HG03469 (cell line): ENCODE measurements around the gene FHIT.

ENCODE experiments used
- ATAC-seq: cut with Tn5 transposase; IDR thresholded peaks from one replicate; pipeline ENCODE4 v1.9.1; 2021; ENCODE audit warnings: mild to moderate bottlenecking, moderate library complexity, moderate number of reproducible peaks; ENCODE audit not compliant: unreplicated experiment

The FHIT gene

DNA sequence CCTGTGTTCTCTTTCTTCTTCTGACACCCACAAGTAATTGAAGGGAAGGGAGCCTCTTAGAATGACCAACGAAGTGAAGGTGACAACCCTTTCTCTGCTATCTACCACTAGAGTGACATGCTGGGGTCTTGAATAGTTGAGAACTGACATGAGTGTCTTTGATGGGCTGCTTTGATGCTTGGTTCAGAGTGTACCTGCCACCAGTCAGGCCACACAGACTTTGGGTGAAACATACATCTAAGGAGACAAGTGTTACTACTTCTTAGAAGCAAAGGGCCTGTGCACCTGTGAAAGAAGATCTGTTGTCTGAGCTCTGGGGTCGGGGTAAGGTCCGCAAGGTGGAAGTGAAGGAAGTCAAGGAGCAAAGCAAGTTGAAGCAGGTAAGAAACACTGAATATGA, 1160.7 kb downstream of the FHIT start:
- no peak for ATAC-seq

DNA sequence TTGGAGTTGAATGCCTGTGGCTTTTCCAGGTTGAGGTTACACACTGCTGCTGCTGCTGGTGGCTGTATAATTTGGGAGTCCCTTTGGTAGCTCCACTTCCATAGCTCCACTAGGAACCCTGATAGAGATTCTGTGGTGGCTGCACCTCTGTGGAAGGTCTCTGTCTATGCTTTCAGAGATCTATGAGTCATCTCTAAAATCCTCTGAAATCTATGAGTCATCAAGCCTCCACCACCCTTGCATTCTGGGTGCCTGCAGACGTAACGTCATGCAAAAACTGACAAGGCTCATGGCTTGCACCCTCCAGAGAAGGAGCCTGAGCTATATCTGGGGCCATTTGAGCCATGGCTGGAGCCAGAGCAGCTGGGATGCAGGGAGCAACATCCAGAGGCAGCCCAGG, 1164.4 kb downstream of the FHIT start:
- ATAC-seq = peak; percentile 93

DNA sequence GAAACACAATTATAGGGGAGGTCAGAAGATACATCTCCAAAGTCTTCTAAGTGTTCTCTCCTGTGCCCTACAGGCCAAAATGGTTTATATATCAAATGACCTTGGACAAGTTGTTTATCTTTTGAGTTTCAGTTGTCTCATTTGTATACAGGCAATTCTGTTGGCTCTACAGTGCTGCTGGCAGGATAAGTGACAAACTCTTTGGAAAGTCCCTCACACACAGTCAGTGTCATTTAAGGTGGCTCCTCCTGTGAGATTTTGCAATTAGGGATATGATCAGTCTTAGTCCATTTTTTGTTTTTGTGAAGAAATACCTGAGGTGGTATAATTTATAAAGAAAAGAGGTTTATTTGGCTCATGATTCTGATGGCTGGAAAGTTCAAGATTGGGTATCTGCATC, 1165.6 kb downstream of the FHIT start:
- no peak for ATAC-seq

DNA sequence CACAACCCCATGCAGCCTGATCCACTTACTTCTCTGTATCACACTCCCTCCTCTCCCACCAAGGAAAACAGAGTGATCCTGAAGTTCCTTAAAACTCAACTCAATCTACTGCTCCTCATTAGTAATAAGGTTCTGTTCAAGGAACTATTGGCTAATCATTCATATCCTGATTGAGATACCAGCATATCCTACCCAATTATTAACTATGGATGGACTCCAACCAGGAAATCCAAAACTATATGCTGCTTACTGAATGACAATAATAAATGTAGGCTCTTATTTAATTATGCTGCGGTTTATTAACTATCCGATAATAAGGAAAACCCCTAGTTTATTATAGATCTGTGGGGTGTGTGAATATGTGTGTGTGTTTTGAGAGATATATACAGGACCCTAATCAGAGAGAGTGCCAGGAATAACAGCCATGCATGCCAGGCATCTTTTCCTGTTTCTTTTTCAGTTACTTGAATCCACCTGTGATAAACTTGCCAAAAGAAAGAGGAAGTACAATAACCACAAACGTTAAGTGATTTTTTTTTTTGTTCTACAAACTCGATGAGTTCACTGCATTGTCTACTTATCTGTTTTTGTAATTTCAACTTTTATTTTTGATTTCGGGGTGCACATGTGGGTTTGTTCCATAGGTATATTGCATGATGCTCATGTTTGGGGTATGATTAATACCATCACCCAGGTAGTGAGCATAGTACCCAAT, 1169.7 kb downstream of the FHIT start:
- no peak for ATAC-seq

DNA sequence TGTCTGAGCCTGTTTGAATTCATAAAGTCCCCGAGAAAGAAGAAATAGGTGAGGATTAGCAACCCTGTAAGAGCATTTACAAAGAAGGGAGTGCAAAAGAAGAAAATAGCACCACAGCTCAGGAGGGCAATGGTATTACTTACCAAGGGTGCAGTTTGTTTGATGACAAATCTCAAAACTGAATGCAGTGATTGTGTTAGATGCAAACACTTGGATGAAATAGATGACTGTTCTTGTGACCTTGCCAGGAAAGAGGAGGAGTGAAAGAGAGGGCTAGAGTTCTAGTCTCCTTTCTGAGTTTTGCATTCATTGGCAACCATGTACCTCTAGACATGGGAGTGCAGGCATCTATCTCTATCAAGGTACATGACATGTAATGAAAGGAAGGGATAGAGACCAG, 1170.6 kb downstream of the FHIT start:
- peak; percentile 37 for ATAC-seq

DNA sequence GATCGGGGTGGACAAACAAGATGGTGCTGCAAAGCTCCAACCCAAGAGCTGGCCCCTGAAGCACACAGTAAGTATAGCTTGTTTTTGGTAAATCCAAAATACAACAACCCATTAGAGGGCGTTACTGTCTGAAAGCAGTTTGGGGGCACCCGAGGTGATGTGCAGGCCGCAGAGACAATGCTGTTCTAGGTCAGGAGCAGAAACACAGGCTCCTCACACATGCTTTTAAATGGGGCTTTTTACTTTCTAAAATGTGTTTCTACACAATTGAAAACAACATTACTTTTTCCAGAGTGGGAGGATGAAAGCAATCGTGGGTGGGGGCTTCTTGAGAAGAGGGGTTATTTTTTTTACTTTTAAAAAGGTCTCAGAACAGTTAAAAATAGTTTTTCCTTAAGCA, 1172.2 kb downstream of the FHIT start:
- no peak for ATAC-seq

DNA sequence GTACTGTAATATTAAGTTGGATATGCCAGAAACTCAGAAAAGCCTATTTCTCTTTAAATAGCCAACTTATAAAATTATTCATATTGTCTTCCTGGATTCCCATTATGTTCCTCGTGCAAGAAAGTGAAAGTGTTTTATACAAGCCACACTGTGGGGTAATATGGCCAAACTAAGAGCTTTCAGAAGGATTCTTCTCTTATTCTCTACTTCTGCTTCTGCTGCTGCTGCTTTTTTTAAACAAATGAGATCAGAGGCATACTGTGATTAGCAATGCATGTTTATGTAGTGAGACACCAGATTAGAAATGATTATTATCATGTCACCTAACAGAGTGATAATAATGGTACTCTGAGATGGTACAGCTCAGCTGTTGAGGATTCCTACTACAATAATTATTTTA, 1174.9 kb downstream of the FHIT start:
- no peak for ATAC-seq

DNA sequence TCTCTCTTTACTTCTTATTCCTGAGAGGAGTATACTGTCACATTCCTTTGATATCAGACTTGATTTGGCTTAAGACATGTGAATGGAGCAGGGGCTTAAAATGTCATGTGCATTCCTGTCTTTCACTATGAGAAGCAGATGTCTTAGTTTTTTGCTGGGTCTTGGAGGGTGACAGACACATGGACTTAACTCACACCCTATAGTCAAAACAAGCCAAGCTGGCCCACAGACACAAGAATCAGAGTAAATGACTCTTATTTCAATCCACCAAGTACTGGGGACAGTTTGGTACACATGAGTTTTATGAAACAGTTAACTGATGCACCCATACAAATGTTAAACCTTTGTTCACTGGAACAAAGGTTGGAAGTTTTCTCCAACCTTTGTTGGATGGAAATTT, 1177.3 kb downstream of the FHIT start:
- no peak for ATAC-seq

DNA sequence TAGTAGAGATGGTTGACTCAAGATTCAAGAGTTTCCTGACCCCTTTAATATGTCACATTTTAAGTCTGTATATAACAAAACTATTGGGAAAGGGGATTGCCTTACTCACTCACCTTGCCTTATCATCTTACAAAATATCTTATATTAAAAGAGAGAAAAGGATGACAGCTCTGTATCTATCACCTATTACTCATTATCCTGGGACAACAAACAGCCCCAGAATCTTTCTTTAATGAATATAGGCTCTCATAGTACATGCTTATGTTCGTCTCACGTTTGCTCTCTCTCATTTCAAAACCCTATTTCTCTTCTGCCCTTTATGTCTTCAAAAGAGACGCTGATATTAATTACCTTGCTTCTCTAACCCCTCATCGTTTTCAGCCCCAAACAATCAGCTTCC, 1178.0 kb downstream of the FHIT start:
- no peak for ATAC-seq

DNA sequence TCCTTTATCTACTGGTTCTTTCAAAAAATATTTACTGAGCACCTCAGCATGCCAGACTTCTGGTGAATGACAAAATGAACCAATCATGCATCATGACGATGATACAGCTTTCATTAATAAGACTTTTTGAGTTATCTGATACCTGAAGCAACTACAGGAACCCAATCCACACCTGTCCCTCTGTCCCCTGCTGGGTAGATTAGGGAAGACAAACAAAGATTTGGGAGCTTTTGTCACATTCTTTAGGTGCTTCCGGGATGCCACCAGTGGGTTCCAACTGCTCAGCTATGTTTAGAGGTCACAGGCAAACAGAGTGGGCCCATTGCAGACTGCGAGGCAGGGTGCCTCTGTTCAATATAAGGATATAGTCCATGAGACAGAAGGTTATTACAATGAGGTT, 1180.9 kb downstream of the FHIT start:
- ATAC-seq = no peak

DNA sequence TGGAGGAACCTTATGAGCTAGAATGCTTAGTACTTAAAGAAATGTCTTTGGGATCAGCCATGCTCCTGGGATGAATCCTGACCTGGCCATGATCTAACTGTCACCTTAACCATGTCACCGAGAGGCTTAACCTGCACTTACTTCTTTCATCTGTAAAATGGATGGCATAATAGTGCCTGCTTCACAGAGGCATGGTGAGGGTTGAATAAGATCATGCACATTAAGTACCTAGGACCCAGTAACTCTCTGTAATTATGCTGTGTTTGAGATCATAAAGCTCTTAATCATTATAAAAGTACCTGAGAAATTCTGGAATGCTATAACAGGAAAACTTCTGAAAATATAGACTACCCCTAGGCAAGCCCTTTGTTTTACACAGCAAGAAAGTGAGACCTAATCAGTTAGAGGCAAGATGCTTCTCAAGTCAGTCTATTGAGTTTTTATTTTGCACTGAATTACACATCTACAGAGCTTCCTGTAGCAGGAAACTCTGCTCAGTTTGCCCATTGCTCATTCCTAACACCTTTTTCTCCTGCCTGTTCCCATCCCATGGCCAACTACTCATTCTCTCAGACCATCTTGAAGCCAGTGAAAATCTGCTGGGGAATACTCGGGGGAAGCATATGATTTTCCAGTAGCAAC, 1185.9 kb downstream of the FHIT start:
- ATAC-seq = no peak

DNA sequence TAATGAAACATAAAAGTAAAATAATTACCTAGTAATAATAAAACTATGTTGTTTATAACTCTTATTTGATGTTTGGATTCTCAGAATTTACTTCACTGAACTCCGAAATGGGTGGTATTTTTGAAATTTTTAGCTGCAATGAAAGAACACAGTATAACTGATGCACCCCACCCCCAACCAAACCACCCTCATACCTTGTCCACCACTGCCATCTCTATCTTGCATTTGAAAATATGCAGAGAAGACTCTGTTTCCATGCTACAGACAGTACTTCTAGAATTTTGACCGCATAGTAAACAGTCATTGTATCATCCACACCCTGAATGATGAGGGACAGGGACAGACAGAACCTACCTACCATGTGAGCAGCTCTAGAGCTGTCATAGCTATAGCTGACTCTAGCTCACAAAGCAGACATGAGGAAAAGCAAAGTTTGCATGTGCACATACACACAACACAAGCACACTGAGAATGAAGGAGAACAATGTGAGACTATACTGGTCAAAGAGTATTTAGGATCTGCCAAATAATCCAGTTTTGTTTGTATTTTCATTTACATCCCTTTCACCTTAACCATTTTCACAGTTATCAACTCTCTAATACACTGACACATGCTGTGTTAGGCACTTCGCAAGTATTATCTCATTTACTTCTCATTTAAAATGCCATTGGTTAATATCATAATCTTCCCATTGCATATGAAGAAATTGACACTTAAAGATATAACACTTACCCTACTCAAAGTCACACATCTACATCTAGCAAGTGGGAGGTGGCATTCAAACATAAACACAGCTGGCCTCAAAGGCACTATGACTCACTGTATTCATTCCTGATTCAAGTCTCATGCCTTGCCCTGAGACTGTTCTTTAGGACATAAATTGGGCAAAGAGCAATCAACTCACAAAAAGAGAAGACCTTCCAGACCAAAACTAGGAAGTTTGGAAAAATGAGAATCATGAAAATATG, 1186.8 kb downstream of the FHIT start:
- ATAC-seq = no peak

DNA sequence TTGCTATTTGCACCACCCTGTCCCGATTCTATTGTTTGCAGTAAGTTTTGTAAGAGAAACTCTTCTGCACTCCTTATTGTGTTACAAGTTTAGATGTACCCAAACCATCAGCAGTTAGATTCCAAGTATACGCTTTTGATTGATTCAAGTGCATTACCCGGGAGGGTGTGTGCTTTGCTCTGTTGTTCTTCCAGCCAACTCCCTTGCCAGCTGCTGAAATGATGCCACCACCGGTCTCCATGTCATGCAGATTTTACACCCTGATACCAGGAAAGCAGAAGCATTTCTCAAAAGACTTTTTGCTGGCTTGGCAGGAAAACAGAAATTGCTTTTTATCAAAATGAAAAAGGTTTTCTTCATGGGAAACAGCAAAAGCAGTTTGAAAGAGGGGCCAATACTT, 1194.8 kb downstream of the FHIT start:
- ATAC-seq = no peak

DNA sequence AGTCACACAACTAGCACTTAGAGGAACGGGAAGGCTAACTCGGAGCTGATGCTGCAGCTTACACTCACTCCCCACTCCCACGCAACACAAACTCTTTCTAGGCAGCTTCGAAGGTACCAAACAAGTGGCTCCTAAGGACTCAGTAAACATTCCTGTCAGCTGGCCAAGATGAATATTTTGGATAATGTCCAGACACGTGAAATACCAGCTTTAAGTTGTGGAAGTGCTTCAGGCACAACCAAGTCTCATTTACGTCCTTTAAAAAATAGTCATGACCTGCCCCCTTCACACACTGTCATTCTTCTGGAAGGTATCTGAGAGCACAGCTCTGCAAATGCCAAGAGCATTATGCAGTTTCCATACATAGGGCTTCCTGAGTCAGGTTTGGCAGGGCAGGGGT, 1195.5 kb downstream of the FHIT start:
- ATAC-seq = no peak

DNA sequence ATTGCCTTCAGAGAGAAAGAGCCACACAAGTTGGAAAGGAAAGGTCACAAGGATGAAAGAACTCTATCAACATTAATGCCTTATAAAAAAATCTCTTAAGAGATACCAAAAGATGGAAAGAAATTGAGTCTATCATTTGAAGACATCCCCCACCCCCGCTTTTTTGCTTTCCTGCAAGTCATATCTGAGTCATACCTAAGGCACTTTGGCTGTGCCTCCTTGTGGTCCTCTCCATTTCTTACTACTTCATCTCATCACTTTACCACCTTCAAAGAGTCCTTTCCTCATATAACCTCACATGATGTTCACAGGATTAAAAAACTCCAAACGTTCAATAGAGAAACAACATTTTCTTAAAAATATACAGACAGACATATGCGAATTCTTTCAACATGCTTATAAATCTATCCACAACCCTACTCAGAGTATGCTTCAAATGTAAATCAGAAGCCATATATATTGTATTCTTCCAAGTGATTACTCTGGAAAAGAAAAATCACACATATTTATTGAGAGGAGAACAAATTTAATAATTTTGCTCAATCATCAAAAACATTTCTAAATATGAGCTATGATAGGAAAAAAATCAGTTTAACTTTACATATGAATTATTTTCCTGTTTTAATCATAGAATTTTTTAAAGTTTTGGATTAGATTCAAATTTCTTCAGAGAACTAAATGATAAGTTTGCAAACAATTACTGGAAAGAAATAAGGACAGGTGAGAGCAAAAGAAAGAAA, 1197.6 kb downstream of the FHIT start:
- no peak for ATAC-seq

DNA sequence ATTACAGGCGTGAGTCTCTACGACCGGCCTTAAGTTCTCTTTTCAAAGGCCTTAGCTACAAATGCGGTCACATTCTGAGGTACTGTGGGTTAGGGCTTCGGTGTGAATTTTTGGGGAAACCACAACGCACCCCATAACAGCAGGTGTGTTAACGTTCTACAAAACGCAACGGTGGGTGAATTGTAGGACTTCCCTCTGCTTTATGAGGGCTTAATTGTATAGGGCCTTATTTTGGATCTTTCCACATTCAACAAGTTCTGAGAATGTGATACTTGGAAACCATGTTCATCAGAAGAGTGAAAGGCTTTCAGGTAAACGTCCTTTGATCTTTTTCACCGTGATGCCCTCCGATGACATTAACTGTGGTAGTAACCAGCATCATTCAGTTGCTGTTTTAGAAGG, 1202.8 kb downstream of the FHIT start:
- ATAC-seq = no peak

DNA sequence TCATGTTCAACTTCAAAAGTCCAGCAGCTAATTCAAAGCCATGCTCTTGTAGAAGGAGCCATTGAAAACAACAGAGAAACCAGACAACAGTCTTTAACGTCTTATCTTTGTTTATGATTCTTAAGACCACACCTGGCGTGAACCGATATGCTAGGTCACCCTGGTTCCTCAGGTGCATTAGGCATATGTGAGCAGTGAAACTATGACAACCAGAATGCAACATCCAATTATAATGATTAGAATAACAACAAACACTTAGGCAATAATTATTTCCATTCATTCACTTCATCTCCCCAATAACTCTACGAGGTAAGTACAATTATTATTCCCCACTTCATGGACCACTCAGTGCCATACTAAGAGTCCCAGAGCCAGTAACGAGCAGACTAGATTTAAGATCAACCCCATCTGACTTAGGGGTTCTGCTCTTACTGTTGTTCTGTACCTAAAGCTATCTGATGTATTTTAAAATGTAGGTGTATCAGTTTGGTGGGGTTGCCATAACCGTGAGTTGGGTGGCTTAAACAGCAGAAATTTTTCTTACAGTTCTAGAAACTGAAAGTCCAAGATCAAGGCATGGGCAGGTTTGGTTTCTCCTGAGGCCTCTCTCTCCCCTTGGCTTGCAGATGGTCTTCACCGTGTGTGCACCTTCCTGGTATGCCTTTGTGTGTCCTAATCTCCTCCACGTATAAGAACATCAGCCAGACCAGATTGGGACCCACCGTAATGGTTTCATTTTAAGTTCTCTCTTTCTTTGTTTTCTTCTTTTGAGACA, 1203.6 kb downstream of the FHIT start:
- no peak for ATAC-seq

DNA sequence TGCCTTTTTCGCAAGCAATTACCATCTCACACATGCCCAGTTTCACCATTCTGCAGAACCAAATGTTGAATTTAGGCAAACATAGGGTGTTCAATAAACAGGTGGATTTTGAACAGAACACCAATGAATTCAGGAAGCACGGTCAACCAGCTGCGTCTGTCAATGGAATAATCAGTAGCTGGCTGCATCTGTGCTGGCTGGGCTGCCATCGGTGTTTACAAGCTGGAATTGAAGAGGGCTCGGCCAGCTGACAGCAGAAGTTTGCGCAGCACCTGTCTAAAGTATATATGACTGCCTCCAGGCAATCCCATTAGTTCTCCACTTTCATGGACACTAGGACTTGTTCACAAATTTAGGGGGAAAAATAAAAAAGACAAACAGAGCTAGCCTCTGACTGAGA, 1205.0 kb downstream of the FHIT start:
- ATAC-seq = no peak

DNA sequence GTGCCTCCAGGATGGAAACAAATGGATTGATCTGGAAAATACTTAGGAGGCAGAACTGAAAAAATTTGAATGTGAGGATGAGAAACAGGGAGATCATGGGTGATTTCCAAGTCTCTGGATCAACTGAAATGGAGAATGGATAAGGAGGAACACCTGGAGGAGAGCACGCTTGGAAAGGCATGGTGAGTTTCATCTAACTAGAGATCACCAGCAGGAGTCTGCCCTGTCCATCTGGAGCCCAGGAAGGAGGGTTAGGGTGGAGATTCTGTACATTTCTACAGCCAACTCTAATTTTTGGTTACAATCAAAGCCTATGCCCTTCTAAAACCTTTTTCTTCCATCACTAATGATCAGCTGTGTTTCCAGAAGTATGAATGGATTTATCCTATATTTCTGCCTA, 1205.6 kb downstream of the FHIT start:
- no peak for ATAC-seq

DNA sequence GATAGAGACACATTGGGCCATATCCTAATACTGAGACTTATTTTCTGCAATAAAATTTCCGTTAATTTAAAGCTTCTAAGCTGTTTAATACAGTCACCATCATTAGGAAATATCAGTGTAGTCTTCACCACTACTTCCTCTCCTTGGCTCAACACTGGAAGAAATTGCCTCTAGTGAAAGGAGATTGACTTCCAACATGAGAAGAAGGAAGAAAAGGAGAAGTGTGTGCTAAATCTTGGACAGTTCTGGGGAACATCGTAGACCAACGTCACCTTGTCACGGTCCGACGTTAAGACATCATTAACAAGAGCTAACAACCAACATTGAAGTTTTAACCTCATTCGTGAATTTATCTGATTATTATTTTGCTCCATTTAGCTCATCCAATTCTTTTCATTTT, 1214.4 kb downstream of the FHIT start:
- ATAC-seq = no peak
